GM12878 (cell line): ENCODE results near the gene DNASE2. TPM values are rescaled to one million over a fixed set of nuclear protein-coding genes. Genes with fewer than 3 reads are reported as not detected.
A peak's percentile ranks its signal among the peaks of the same experiment; 100 is the strongest.

ENCODE experiments used
- ATAC-seq: fragments of 200-7000 bp; cut with Tn5 transposase; 3 replicates; pipeline ENCODE4 v1.9.1; 2020; ENCODE audit warnings: mild to moderate bottlenecking, moderate library complexity
- BruUV-seq: library from RNA; stranded (reverse); fragments of 400-500 nt; replicated peaks from 2 replicates; lab custom pipeline; 2021; lab: Mats Ljungman, UMichigan
- CTCF ChIA-PET: fragments of 300-600 bp; sonication (Branson Sonifier 250); formaldehyde crosslinking; extraction: SDS; loops from one replicate; lab custom pipeline; 2021; ENCODE audit warnings: inconsistent platforms; lab: Yijun Ruan, JAX
- POLR2A ChIA-PET: fragments of 350-600 bp; formaldehyde crosslinking; extraction: SDS; loops from one replicate; lab custom pipeline; 2021; ENCODE audit warnings: inconsistent platforms; lab: Charles Lee
- RAD21 ChIA-PET: fragments of 300-600 bp; sonication (Branson Sonifier 250); formaldehyde crosslinking; loops from one replicate; lab custom pipeline; 2023; ENCODE audit warnings: antibody characterized with exemption; ENCODE audit not compliant: unreplicated experiment; lab: Charles Lee
- SMC1A ChIA-PET: fragments of 300-600 bp; sonication (Branson Sonifier 250); formaldehyde crosslinking; loops from one replicate; lab custom pipeline; 2023; ENCODE audit not compliant: unreplicated experiment, uncharacterized antibody; lab: Charles Lee
- DNase-seq: peaks from one replicate; pipeline ENCODE4 v3.0.0-alpha.2; 2011; ENCODE audit warnings: low read depth, low spot score
- FAIRE-seq: peaks from 3 replicates; lab custom pipeline; 2011; peaks lifted over from hg19 to GRCh38; lab: Jason Lieb, UNC
- H2AFZ ChIP-seq: 2 replicates; pipeline ENCODE4 v1.6.0; 2011; ENCODE audit warnings: low read depth, low read length, control low read depth; ENCODE audit not compliant: control insufficient read depth
- H3K27ac ChIP-seq: 2 replicates; pipeline ENCODE4 v1.5.1; 2011; ENCODE audit warnings: control low read depth; ENCODE audit not compliant: control insufficient read depth, insufficient read depth
- H3K27me3 ChIP-seq, 2 experiments: replicated peaks in 1 of 2; 2 replicates each; pipeline versions ENCODE4 v1.6.0 to v1.6.1; 2011; ENCODE audit warnings: low read length in 1 of 2; ENCODE audit not compliant: control insufficient read depth in 2 of 2, insufficient read depth in 2 of 2
- H3K36me3 ChIP-seq, 2 experiments: 2 replicates each; pipeline ENCODE4 v1.5.1; 2011; ENCODE audit warnings: low read length in 1 of 2; ENCODE audit not compliant: control insufficient read depth in 2 of 2, insufficient read depth in 2 of 2
- H3K4me1 ChIP-seq: 2 replicates; pipeline ENCODE4 v1.6.1; 2011; ENCODE audit warnings: mild to moderate bottlenecking, low read length, moderate library complexity, mixed read lengths; ENCODE audit not compliant: control insufficient read depth, insufficient read depth
- H3K4me2 ChIP-seq: 2 replicates; pipeline ENCODE4 v1.6.0; 2011; ENCODE audit warnings: control low read depth; ENCODE audit not compliant: control insufficient read depth, insufficient read depth
- H3K4me3 ChIP-seq: fragments of 200-600 bp; sonication (generic); 2 replicates; pipeline ENCODE4 v1.5.1; 2016
- H3K79me2 ChIP-seq: 2 replicates; pipeline ENCODE4 v1.6.0; 2011; ENCODE audit warnings: low read length; ENCODE audit not compliant: control insufficient read depth, insufficient read depth
- H3K9ac ChIP-seq: 2 replicates; pipeline ENCODE4 v1.8.0; 2011; ENCODE audit warnings: low read length, control low read depth, mixed read lengths; ENCODE audit not compliant: control insufficient read depth, insufficient read depth
- H3K9me3 ChIP-seq: replicated peaks from 3 replicates; pipeline ENCODE4 v1.5.1; 2011; ENCODE audit warnings: mild to moderate bottlenecking, low read length; ENCODE audit not compliant: control insufficient read depth, insufficient read depth
- H4K20me1 ChIP-seq: 2 replicates; pipeline ENCODE4 v1.6.0; 2011; ENCODE audit not compliant: control insufficient read depth, insufficient read depth
- ATF7 ChIP-seq: fragments of 450-650 bp; IDR thresholded peaks from 2 replicates; pipeline ENCODE4 v1.6.1; 2016; ENCODE audit warnings: low read depth, mild to moderate bottlenecking
- BCLAF1 ChIP-seq: fragments of 450-650 bp; IDR thresholded peaks from 2 replicates; pipeline ENCODE4 v1.6.1; 2017; ENCODE audit warnings: antibody characterized with exemption, mild to moderate bottlenecking, moderate library complexity
- CHD4 ChIP-seq: fragments of 200-600 bp; sonication (generic); IDR thresholded peaks from 2 replicates; pipeline ENCODE4 v1.6.1; 2016; ENCODE audit warnings: mild to moderate bottlenecking
- CTCF ChIP-seq, 3 experiments: IDR thresholded peaks in 2 of 3; conservative IDR thresholded peaks in 1 of 3; 2 replicates each; pipeline ENCODE4 v1.5.1; 2011; ENCODE audit warnings: low read depth in 3 of 3, low read length in 3 of 3, mild to moderate bottlenecking in 3 of 3, control low read depth in 2 of 3, moderate library complexity in 2 of 3, inconsistent platforms in 1 of 3, mixed read lengths in 1 of 3; ENCODE audit not compliant: control insufficient read depth in 2 of 3, insufficient read depth in 1 of 3; ENCODE audit errors: extremely low read depth in 1 of 3
- ESRRA ChIP-seq: IDR thresholded peaks from 2 replicates; pipeline ENCODE4 v1.6.1; 2012; ENCODE audit warnings: mild to moderate bottlenecking, low read length, improper control_type of control experiment
- FOS ChIP-seq: IDR thresholded peaks from 3 replicates; pipeline ENCODE4 v1.6.1; 2011; ENCODE audit warnings: borderline replicate concordance; ENCODE audit not compliant: insufficient read length; ENCODE audit errors: extremely low read depth
- HDGF ChIP-seq: fragments of 450-650 bp; IDR thresholded peaks from 2 replicates; pipeline ENCODE4 v1.6.1; 2016; ENCODE audit warnings: antibody characterized with exemption
- MXI1 ChIP-seq: fragments of 150-350 bp; IDR thresholded peaks from 2 replicates; pipeline ENCODE4 v1.6.1; 2011; ENCODE audit warnings: low read depth, mild to moderate bottlenecking, inconsistent platforms, low read length, improper control_type of control experiment
- NFYB ChIP-seq: IDR thresholded peaks from 2 replicates; pipeline ENCODE4 v1.6.1; 2011; ENCODE audit warnings: low read depth, mild to moderate bottlenecking, low read length, improper control_type of control experiment, moderate library complexity; ENCODE audit not compliant: insufficient read depth
- PKNOX1 ChIP-seq: fragments of 450-650 bp; IDR thresholded peaks from 2 replicates; pipeline ENCODE4 v1.6.1; 2016; ENCODE audit warnings: mild to moderate bottlenecking
- REST ChIP-seq: IDR thresholded peaks from 2 replicates; pipeline ENCODE4 v1.6.1; 2012; ENCODE audit warnings: mild to moderate bottlenecking, low read depth, low read length
- SP1 ChIP-seq: IDR thresholded peaks from one replicate; pipeline ENCODE4 v1.6.1; 2011; ENCODE audit warnings: low read depth, low read length
- TCF3 ChIP-seq: IDR thresholded peaks from 2 replicates; pipeline ENCODE4 v1.6.1; 2012; ENCODE audit warnings: low read depth, mild to moderate bottlenecking, low read length, borderline replicate concordance; ENCODE audit not compliant: insufficient read depth
- WGBS: methylation state at CpG from one replicate; pipeline ENCODE4 v1.1.6; 2016; ENCODE audit warnings: low lambda C conversion rate; ENCODE audit not compliant: insufficient replicate concordance, insufficient coverage; ENCODE audit errors: missing lambda C conversion rate; 5-methylcytosine and 5-hydroxymethylcytosine counted together
- in situ Hi-C: fragments of 300-500 bp; cut with MboI; formaldehyde crosslinking; loops from 9 replicates; pipeline ENCODE4 v1.14.3; 2018; ENCODE audit warnings: mixed read lengths
- intact Hi-C: fragments of 100-400 bp; cut with micrococcal nuclease; formaldehyde crosslinking; loops from one replicate; pipeline ENCODE4 v1.14.2; 2022; ENCODE audit not compliant: unreplicated experiment
- polyA plus RNA-seq, 11 experiments: library from polyadenylated mRNA; depleted of rRNA in 4 of 11; unstranded in 6 of 11; stranded (reverse) in 5 of 11; fragments of >200 nt; fragmentation: Nextera tagmentation in 4 of 11; fragmentation: Illumina TruSeq in 1 of 11; extraction: Ambion mirVana in 4 of 11; extraction: Trizol in 1 of 11; gene quantifications; 1 replicate in 1 of 11; 2 replicates in 10 of 11; pipeline versions ENCODE4 v1.2.1 to v1.2.3, GENCODE V29; 2011 to 2016; ENCODE audit warnings: inconsistent platforms in 2 of 11, missing spikeins in 2 of 11, low read depth in 1 of 11
- total RNA-seq, 4 experiments: library from RNA; depleted of rRNA in 3 of 4; stranded (reverse); fragments of >200 nt in 3 of 4; fragmentation: Illumina TruSeq in 1 of 4; extraction: Trizol in 1 of 4; gene quantifications; 2 replicates each; pipeline versions ENCODE4 v1.2.1 to v1.2.3, GENCODE V29; 2013 to 2021

Gene DNASE2
- total and polyA plus RNA-seq, 10 of the 15 experiments (the other 5 are each of a cell fraction or from before 2014, with no cell fraction given) = 4.9 to 32.1 (median 22.0) TPM

GRCh38 chr19:12871681-12872080 is 9.6 kb downstream of the DNASE2 start (continued):
- TF ChIP-seq TCF3 = no peak
- no peak for TF ChIP-seq CHD4
- no peak for TF ChIP-seq CTCF (IDR thresholded peaks at IDR 0.05 in 2 of 3, conservative IDR thresholded peaks at IDR 0.05 in 1 of 3; ENCODE audit: control insufficient read depth in 2 of 3, extremely low read depth in 1 of 3, insufficient read depth in 1 of 3, low read depth in 3 of 3, low read length in 3 of 3)
- TF ChIP-seq MXI1 = no peak
- no peak for TF ChIP-seq ATF7
- TF ChIP-seq ESRRA = no peak
- TF ChIP-seq, all 136 proteins: peak for 0

GRCh38 chr19:12868540-12869112 is 12.6 kb downstream of the DNASE2 start:
- Histone ChIP-seq H3K9ac (no peak overlapping the region), H3K36me3 (no peaks in the 10 kb centered on the region), H3K9me3 (no peaks in the 10 kb centered on the region; the same call in 2 of the 3 replicates), H3K4me1 (peaks cover 5% of the 10 kb centered on the region; the same call in 1 of the 2 replicates), H3K79me2 (no peaks in the 10 kb centered on the region), H2AFZ (no peak overlapping the region), H3K27ac (no peak overlapping the region), H3K4me3 (no peak overlapping the region), H4K20me1 (no peaks in the 10 kb centered on the region), H3K27me3 (no peaks in the 10 kb centered on the region), H3K4me2 (no peak overlapping the region)
- no TSS peak for BruUV-seq
- RAD21 ChIA-PET = no interaction called here
- in situ Hi-C loops (no loop called here), intact Hi-C loops (no loop called here)
- SMC1A ChIA-PET = no interaction called here
- WGBS = 82% methylated on average over 10 of the region's 10 CpGs
- FAIRE-seq (peak; percentile 18), DNase-seq (no peak), ATAC-seq (peak; percentile 49)
- CTCF ChIA-PET = no interaction called here
- POLR2A ChIA-PET = no interaction called here
- TF ChIP-seq SP1 (peak; percentile 64), FOS (peak; percentile 21), HDGF (no peak), BCLAF1 (no peak), NFYB (peak; percentile 74), REST (no peak), PKNOX1 (peak; percentile 92)
